CD1c-positive myeloid dendritic cell (primary cell): ENCODE results near the gene NPIPB9.
"Not testable (repeated sequence)": the region's sequence is repeated elsewhere in the genome, so short reads cannot be mapped to it uniquely, and the experiment has no call there.

Source experiments
- DNase-seq: peaks from one replicate; pipeline ENCODE4 v3.0.0-alpha.2; 2016; ENCODE audit errors: extremely low spot score

Gene NPIPB9

GRCh38 chr16:28751487-28751886, at the start of gene NPIPB9:
NPIPB9 (plus strand) TSS chr16:28751787.
- DNase-seq, result not testable (repeated sequence)

- DNase-seq, result not testable (repeated sequence)
These were observed 47.3 kb upstream of the NPIPB9 start for GRCh38 chr16:28704246-28704645.

GRCh38 chr16:28711220-28712083, 40.1 kb upstream of the NPIPB9 start, which contains the start of gene EIF3C:
EIF3C (plus strand) TSS chr16:28711464; CDS start chr16:28711687, 223 bp downstream.
- DNase-seq, result not testable (repeated sequence)

GRCh38 chr16:28722852-28723650, 28.5 kb upstream of the NPIPB9 start:
- not testable (repeated sequence) for DNase-seq

- DNase-seq, result not testable (repeated sequence)
These were observed 20.3 kb upstream of the NPIPB9 start for GRCh38 chr16:28731253-28731652.

GRCh38 chr16:28732455-28733124, 19.0 kb upstream of the NPIPB9 start:
- not testable (repeated sequence) for DNase-seq

GRCh38 chr16:28739787-28740186, 11.8 kb upstream of the NPIPB9 start:
- DNase-seq, result not testable (repeated sequence)

- not testable (repeated sequence) for DNase-seq
These were observed 11.0 kb upstream of the NPIPB9 start for GRCh38 chr16:28740631-28741030.

- not testable (repeated sequence) for DNase-seq
These were observed 10.3 kb upstream of the NPIPB9 start for GRCh38 chr16:28741295-28741694.

GRCh38 chr16:28746618-28747350, 4.8 kb upstream of the NPIPB9 start:
- not testable (repeated sequence) for DNase-seq

- not testable (repeated sequence) for DNase-seq
These were observed 1.6 kb upstream of the NPIPB9 start for GRCh38 chr16:28749997-28750465.

GRCh38 chr16:28750469-28751067, 1.0 kb upstream of the NPIPB9 start:
- DNase-seq, result not testable (repeated sequence)

GRCh38 chr16:28781697-28782096, 30.1 kb downstream of the NPIPB9 start:
- not testable (repeated sequence) for DNase-seq

GRCh38 chr16:28782357-28782756, 30.8 kb downstream of the NPIPB9 start:
- DNase-seq, result not testable (repeated sequence)

GRCh38 chr16:28802235-28803019, 50.8 kb downstream of the NPIPB9 start:
- peak; percentile 88 for DNase-seq

GRCh38 chr16:28807445-28808120, 56.0 kb downstream of the NPIPB9 start:
- DNase-seq, result not testable (repeated sequence)

GRCh38 chr16:28820016-28820415, 68.4 kb downstream of the NPIPB9 start:
- peak; percentile 33 for DNase-seq

- not testable (repeated sequence) for DNase-seq
These were observed 69.0 kb downstream of the NPIPB9 start for GRCh38 chr16:28820546-28820945.

GRCh38 chr16:28821874-28822519, 70.4 kb downstream of the NPIPB9 start:
- no peak for DNase-seq
